SKM-1 treated with dmso at 0.1 percent for 144 hours (cell line): ENCODE measurements around the gene SINHCAF.

Source experiments
- DNase-seq: peaks from one replicate; lab custom pipeline; 2025; ENCODE audit not compliant: unreplicated experiment; lab: John Stamatoyannopoulos, UW

Gene SINHCAF

DNA sequence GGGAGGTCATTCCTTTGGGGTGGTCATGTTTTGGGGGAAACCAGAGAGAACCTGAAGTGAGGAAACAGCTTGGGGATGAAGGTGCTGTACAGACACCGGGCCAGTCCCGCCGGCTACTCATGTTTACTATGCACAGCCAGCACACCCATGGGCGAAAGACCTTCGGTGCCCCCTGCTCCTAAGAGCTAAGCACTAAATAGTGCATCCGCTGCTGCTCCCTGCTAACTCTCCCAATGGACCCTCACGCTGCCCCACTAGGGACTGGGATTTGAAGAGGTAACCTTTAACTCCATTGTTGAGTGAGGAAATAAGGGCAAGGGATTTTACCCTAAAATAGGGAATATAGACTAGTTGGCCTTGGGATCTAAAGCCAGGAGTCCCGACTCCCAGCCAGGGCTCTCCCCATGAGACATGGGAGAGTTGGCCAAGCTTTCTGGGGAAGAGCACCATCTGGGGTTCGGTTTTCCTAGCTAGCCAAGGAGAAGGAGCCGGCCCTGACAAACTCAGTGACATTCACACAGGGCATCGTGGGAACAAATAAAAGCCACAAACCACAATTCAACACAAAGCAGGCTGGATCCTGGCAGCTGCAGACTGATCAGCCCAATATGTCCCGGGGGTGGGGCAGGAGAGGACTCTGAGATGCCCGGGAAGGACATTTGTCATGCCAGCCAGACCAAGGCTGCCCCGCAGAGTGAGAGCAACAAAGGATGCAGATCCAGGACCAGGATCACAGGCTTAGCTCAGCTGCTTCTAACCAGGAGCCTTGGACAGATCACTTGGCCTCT, 91.7 kb downstream of the SINHCAF start:
- DNase-seq = no peak

DNA sequence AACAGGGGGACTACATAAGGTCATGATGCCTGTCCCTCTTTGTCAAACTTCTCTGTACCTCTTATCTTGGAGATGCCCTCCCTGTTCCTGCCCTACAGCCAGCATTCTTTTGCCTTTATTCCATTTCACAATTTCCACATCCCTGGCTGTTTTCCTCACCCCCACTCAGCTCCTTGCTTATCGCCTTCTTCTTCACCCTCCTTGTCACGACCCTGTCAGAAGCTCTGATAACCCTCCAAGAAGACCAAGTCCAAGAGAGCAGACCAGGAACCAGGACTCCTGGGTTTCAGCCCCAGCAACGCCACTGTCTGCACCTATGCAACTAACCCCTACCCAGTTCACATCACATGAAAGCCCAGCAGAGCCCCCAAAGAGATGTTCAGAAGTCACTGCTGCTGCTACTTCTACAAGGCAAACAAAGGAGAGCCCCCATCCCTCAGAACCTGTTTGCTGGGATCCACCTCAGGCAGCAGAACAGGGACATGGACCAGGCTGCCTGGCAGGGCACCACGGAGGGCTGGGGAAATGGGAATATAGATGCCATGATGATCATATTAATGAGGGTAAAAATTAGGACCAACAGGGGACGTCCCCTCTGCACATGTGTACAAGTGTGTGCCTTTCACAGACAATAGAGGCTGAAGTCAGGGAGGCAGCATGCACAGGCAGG, 92.8 kb downstream of the SINHCAF start:
- DNase-seq = no peak

DNA sequence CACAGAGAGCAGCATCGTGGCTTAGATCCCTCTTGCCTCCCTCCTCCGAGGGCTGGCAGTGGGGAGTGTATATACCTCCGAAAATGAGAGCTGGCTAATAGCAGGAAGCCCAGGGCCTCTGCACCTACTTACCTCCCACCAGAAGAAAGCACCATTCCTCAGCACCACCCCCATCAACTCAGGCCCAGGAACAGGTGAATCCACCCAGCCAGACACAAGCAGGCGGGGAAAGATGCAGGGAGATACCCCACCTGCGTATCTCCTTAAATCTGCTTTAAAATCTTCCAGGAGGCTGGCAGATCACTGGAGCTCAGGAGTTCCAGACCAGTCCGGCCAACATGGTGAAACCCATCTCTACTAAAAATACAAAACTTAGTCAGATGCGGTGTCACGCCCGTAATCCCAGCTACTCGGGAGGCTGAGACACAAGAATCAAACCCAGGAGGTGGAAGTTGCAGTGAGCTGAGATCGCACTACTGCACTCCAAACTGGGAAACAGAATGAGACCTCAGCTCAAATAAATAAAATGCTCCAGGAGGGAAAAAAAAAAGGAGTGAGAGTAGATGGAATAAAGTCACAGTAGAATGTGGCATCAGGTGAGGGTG, 93.5 kb downstream of the SINHCAF start:
- no peak for DNase-seq

DNA sequence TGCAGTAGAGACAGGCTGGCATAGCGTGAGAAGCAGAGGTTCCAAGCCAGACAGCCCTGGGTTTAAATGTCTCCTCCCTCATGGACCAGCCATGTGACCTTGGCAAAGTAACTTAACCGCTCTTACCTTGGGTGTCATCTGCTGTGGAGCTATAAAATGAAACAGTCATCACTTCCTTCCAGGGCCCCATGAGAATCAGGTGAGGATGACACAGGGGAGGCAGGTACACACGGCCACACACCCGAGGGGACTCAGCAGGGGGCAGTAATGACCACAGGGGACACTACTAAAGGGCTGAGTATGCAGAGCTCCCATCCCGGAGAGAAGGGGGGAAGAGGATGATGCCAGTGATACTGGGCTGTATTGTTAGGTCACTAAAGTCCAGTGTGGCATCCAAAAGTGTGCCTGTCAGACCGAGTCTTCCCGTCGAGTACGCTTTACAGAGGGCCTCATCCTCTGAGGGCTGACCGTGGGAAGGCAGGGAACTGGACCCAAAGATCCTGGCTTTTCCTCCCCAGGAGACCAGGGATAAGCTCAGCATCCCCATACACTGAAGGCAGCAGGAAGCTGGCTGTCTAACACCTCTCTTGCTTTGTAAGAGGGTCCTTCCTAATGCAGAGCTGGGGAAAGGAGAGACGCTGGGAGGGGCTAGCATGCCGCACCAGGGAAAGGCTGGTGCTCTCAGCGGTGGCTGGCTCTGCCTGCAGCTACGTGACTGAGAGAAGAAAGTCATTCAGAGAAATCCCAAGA, 94.2 kb downstream of the SINHCAF start:
- DNase-seq = no peak
